Left renal cortex interstitium (tissue), 4 donors: ENCODE results near the gene CLDN22. TPM values are rescaled to one million over a fixed set of nuclear protein-coding genes. Genes with fewer than 3 reads are reported as not detected.
A peak's percentile ranks its signal among the peaks of the same experiment; 100 is the strongest.
"Not testable (repeated sequence)": the region's sequence is repeated elsewhere in the genome, so short reads cannot be mapped to it uniquely, and the experiment has no call there.

Experiments used
- DNase-seq, 4 donors: peaks; one replicate each; pipeline ENCODE4 v3.0.0-alpha.2; 2013; ENCODE audit warnings: low read depth in 4 of 4, low spot score in 2 of 4, missing footprints in 1 of 4
- polyA plus RNA-seq, 4 donors: library from polyadenylated mRNA; unstranded; fragments of 120-200 nt; gene quantifications; one replicate each; pipeline ENCODE4 v1.2.1, GENCODE V29; 2013; ENCODE audit not compliant: insufficient read length in 4 of 4

Gene CLDN22
- polyA plus RNA-seq, 4 donors, result 0.35 to 0.68 TPM; not detected in 2

- no peak for DNase-seq
These were observed 28.1 kb upstream of the CLDN22 start for GRCh38 chr4:183348136-183348535.

- DNase-seq, result no peak
These were observed 27.5 kb upstream of the CLDN22 start for GRCh38 chr4:183347566-183347965.

GRCh38 chr4:183347146-183347545, 27.1 kb upstream of the CLDN22 start:
- no peak for DNase-seq

- no peak for DNase-seq
These were observed 25.2 kb upstream of the CLDN22 start for GRCh38 chr4:183345261-183345660.

GRCh38 chr4:183344523-183345255, 24.6 kb upstream of the CLDN22 start:
- no peak for DNase-seq

GRCh38 chr4:183343730-183344129, 23.7 kb upstream of the CLDN22 start:
- no peak for DNase-seq

GRCh38 chr4:183342541-183343533, 22.8 kb upstream of the CLDN22 start:
- DNase-seq, result no peak

- DNase-seq, result no peak
These were observed 17.8 kb upstream of the CLDN22 start for GRCh38 chr4:183337833-183338232.

GRCh38 chr4:183337349-183337748, 17.3 kb upstream of the CLDN22 start:
- no peak for DNase-seq

- DNase-seq, result no peak
These were observed 15.4 kb upstream of the CLDN22 start for GRCh38 chr4:183335369-183335940.

GRCh38 chr4:183333983-183334382, 13.9 kb upstream of the CLDN22 start:
- no peak for DNase-seq

GRCh38 chr4:183333202-183333601, 13.1 kb upstream of the CLDN22 start:
- DNase-seq, result no peak

GRCh38 chr4:183332447-183332846, 12.4 kb upstream of the CLDN22 start:
- peak in 2 of 4 donors; percentile 32 to 37 for DNase-seq

- DNase-seq, result no peak
These were observed 10.8 kb upstream of the CLDN22 start for GRCh38 chr4:183330841-183331240.

- DNase-seq, result no peak
These were observed 10.1 kb upstream of the CLDN22 start for GRCh38 chr4:183329954-183330742.

GRCh38 chr4:183329244-183329643, 9.2 kb upstream of the CLDN22 start:
- no peak for DNase-seq

- DNase-seq, result no peak
These were observed 8.8 kb upstream of the CLDN22 start for GRCh38 chr4:183328832-183329231.

- DNase-seq, result no peak
These were observed 7.8 kb upstream of the CLDN22 start for GRCh38 chr4:183327827-183328226.

GRCh38 chr4:183326853-183327252, 6.8 kb upstream of the CLDN22 start:
- DNase-seq, result no peak

- not testable (repeated sequence) for DNase-seq
These were observed 6.3 kb upstream of the CLDN22 start for GRCh38 chr4:183326387-183326786.
